Caco-2 (cell line): ENCODE data around the gene LMO7. TPM values are rescaled to one million over a fixed set of nuclear protein-coding genes. Genes with fewer than 3 reads are reported as not detected.

Experiments used
- BruUV-seq: library from RNA; stranded (reverse); fragments of 400-500 nt; replicated peaks from 2 replicates; lab custom pipeline; 2021; lab: Mats Ljungman, UMichigan
- CTCF ChIA-PET: fragments of 300-600 bp; sonication (Branson Sonifier 250); formaldehyde crosslinking; loops from one replicate; lab custom pipeline; 2022; ENCODE audit warnings: antibody characterized with exemption; lab: Charles Lee
- POLR2A ChIA-PET: fragments of 300-600 bp; sonication (Branson Sonifier 250); formaldehyde crosslinking; loops from one replicate; lab custom pipeline; 2022; ENCODE audit warnings: antibody characterized with exemption; lab: Charles Lee
- DNase-seq, 2 experiments: peaks; one replicate each; pipeline versions ENCODE4 v3.0.0 to v3.0.0-alpha.2; 2020 to 2022
- H3K27me3 ChIP-seq: replicated peaks from 2 replicates; pipeline ENCODE4 v1.6.0; 2011; ENCODE audit warnings: low read length; ENCODE audit not compliant: control insufficient read depth, insufficient read depth
- H3K36me3 ChIP-seq: 2 replicates; pipeline ENCODE4 v1.5.1; 2011; ENCODE audit warnings: low read length; ENCODE audit not compliant: control insufficient read depth, insufficient read depth
- H3K4me1 ChIP-seq: fragments of 250-450 bp; sonication (Bioruptor Pico); 2 replicates; pipeline ENCODE4 v1.5.1; 2020; ENCODE audit warnings: mild to moderate bottlenecking
- H3K4me3 ChIP-seq: 2 replicates; pipeline ENCODE4 v1.5.1; 2011; ENCODE audit warnings: low read depth, mild to moderate bottlenecking, control low read depth, low read length
- H3K9me3 ChIP-seq: fragments of 250-450 bp; sonication (Bioruptor Pico); 2 replicates; pipeline ENCODE4 v1.5.1; 2020; ENCODE audit warnings: mild to moderate bottlenecking, moderate library complexity
- H3K27ac Mint-ChIP-seq: one replicate; pipeline ENCODE4 v1.8.0; 2022; ENCODE audit warnings: mixed read lengths; ENCODE audit not compliant: unreplicated experiment
- H3K27me3 Mint-ChIP-seq: one replicate; pipeline ENCODE4 v1.8.0; 2022; ENCODE audit warnings: mixed read lengths; ENCODE audit not compliant: insufficient read depth, unreplicated experiment
- H3K36me3 Mint-ChIP-seq: one replicate; pipeline ENCODE4 v1.8.0; 2022; ENCODE audit warnings: mild to moderate bottlenecking, mixed read lengths; ENCODE audit not compliant: insufficient read depth, unreplicated experiment
- H3K4me1 Mint-ChIP-seq: one replicate; pipeline ENCODE4 v1.8.0; 2022; ENCODE audit warnings: low read depth, mixed read lengths; ENCODE audit not compliant: unreplicated experiment
- H3K4me3 Mint-ChIP-seq: one replicate; pipeline ENCODE4 v1.8.0; 2022; ENCODE audit warnings: mild to moderate bottlenecking, moderate library complexity, mixed read lengths; ENCODE audit not compliant: unreplicated experiment
- H3K9me3 Mint-ChIP-seq: one replicate; pipeline ENCODE4 v1.8.0; 2022; ENCODE audit warnings: mixed read lengths; ENCODE audit not compliant: unreplicated experiment
- intact Hi-C: fragments of 100-400 bp; cut with micrococcal nuclease; formaldehyde crosslinking; loops from one replicate; pipeline ENCODE4 v1.10.0; 2022; ENCODE audit not compliant: unreplicated experiment
- total RNA-seq: library from RNA; stranded (reverse); gene quantifications from 2 replicates; pipeline ENCODE4 v1.2.3, GENCODE V29; 2022
- TF ChIP-seq, protein P1 (sequence below), 2 experiments: fragments of 200-600 bp in 1 of 2; IDR thresholded peaks; 1 replicate in 1 of 2; 2 replicates in 1 of 2; pipeline versions ENCODE4 v1.5.1 to v1.8.0; 2011 to 2022; ENCODE audit warnings: antibody characterized with exemption in 1 of 2, control low read depth in 1 of 2, inconsistent platforms in 1 of 2, low read depth in 1 of 2, low read length in 1 of 2, mild to moderate bottlenecking in 1 of 2, moderate library complexity in 1 of 2; ENCODE audit not compliant: insufficient read depth in 1 of 2, severe bottlenecking in 1 of 2, unreplicated experiment in 1 of 2

Gene LMO7
- total RNA-seq, 1 experiment from 2014 or later: 209 TPM

DNA sequence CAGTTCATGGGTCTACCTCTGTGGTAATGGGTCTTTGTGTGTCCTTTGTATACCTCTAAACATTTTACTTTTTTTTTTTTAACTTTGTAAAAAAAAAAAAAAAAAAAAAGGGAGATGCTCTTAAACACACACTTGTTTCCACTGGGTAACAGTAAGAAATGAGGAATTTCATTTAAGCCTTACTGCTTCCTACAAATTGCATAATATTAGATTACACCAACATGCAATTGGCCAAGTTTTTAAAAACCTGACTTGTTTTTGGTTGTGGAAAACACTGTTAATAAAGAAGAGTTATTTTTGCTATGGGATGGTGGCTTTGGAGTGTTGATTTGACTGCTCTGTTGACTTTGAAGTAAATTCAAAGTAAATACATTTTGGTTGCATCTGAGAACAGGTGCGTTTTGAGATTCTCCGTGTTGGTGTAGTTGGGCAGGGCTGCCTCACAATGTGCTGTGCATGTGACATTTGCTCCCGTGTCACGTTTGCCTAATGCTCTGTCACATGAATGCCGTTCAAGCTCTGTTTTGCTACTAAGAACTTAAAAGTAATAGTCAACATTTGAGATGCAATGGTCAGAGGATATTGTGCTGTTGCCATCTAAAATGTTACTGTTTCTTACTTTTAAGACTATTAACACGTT is 202.4 kb downstream of the LMO7 start:
- peaks cover 90% of the 10 kb centered on the region for H3K36me3 Mint-ChIP-seq
- H3K4me3 Mint-ChIP-seq: no peak overlapping the region
- Histone ChIP-seq H3K9me3 (no peaks in the 10 kb centered on the region), H3K4me3 (no peak overlapping the region), H3K27me3 (no peaks in the 10 kb centered on the region), H3K4me1 (no peaks in the 10 kb centered on the region), H3K36me3 (peaks cover 6% of the 10 kb centered on the region)
- DNase-seq: no peak
- H3K27me3 Mint-ChIP-seq: no peaks in the 10 kb centered on the region
- H3K9me3 Mint-ChIP-seq: peaks cover 20% of the 10 kb centered on the region
- BruUV-seq: no TSS peak
- TF ChIP-seq, protein P1, sequence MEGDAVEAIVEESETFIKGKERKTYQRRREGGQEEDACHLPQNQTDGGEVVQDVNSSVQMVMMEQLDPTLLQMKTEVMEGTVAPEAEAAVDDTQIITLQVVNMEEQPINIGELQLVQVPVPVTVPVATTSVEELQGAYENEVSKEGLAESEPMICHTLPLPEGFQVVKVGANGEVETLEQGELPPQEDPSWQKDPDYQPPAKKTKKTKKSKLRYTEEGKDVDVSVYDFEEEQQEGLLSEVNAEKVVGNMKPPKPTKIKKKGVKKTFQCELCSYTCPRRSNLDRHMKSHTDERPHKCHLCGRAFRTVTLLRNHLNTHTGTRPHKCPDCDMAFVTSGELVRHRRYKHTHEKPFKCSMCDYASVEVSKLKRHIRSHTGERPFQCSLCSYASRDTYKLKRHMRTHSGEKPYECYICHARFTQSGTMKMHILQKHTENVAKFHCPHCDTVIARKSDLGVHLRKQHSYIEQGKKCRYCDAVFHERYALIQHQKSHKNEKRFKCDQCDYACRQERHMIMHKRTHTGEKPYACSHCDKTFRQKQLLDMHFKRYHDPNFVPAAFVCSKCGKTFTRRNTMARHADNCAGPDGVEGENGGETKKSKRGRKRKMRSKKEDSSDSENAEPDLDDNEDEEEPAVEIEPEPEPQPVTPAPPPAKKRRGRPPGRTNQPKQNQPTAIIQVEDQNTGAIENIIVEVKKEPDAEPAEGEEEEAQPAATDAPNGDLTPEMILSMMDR (IDR thresholded peaks at IDR 0.05; ENCODE audit: insufficient read depth in 1 of 2, low read depth in 1 of 2, low read length in 1 of 2, severe bottlenecking in 1 of 2, unreplicated experiment in 1 of 2): no peak
- ChIA-PET POLR2A (no interaction called here), CTCF (no interaction called here)
- intact Hi-C loops: loop anchor here (10.0 kb wide), 1 partner anchor 274 kb away; no protein-coding TSS in a partner anchor
- no peaks in the 10 kb centered on the region for H3K4me1 Mint-ChIP-seq
- no peak overlapping the region for H3K27ac Mint-ChIP-seq

DNA sequence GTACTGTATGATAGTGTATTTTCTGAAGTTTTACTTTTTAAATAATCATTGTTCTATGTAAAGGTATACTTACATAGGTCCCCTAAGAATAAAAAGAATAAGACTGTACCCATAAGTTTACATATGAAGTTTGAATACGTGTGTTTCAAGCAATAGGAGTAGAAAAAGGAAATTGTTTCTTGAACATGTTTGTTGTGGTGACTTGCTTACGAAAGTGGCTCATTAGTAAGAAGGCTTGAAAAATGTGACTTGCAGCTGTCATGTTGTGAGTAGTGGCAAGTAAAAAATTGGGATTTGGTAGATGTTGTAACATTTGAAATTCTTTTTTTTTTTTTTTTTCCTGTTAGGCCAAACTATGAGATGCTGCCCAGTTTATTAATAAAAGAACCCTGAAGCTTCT is 203.3 kb downstream of the LMO7 start:
- peaks cover 6% of the 10 kb centered on the region for H3K36me3 ChIP-seq
- no peak for DNase-seq
- H3K9me3 ChIP-seq: no peaks in the 10 kb centered on the region
- H3K4me3 ChIP-seq: no peak overlapping the region
- TF ChIP-seq, protein P1 (IDR thresholded peaks at IDR 0.05; ENCODE audit: insufficient read depth in 1 of 2, low read depth in 1 of 2, low read length in 1 of 2, severe bottlenecking in 1 of 2, unreplicated experiment in 1 of 2): no peak
- ChIA-PET CTCF (no interaction called here), POLR2A (no interaction called here)
- no peaks in the 10 kb centered on the region for H3K4me1 Mint-ChIP-seq
- H3K27me3 Mint-ChIP-seq: no peaks in the 10 kb centered on the region
- H3K4me3 Mint-ChIP-seq: no peak overlapping the region
- H3K36me3 Mint-ChIP-seq: peaks cover 91% of the 10 kb centered on the region
- H3K27me3 ChIP-seq: no peaks in the 10 kb centered on the region
- H3K27ac Mint-ChIP-seq: no peak overlapping the region
- H3K9me3 Mint-ChIP-seq: peaks cover 20% of the 10 kb centered on the region
- intact Hi-C loops: loop anchor here (10.0 kb wide), 1 partner anchor 275 kb away; no protein-coding TSS in a partner anchor
- BruUV-seq: no TSS peak
- no peaks in the 10 kb centered on the region for H3K4me1 ChIP-seq

DNA sequence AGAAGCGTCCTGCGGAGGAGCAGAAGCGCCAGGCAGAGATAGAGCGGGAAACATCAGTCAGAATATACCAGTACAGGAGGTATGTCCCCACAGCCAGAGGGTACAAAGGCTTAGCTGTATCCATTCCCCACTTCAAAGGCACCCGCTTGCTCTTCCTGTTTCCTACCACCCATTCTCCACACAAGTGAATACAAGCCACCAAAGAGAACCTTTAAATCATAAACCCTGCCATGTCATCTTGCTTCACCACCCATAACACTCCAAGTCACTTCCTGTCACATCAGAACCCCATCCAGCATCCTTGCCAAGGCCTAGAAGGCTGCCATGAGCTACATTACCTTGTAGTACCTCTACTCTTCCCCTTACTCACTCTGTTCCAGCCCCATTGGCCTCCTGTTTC is 205.8 kb downstream of the LMO7 start:
- Mint-ChIP-seq H3K27me3 (no peaks in the 10 kb centered on the region), H3K9me3 (peaks cover 20% of the 10 kb centered on the region), H3K27ac (no peak overlapping the region), H3K4me3 (no peak overlapping the region), H3K36me3 (peaks cover 92% of the 10 kb centered on the region), H3K4me1 (no peaks in the 10 kb centered on the region)
- DNase-seq: no peak
- ChIA-PET POLR2A (no interaction called here), CTCF (interaction anchor here (0.7 kb wide), 1 partner anchor 52 kb away, joined by 3 read pairs; no protein-coding TSS in a partner anchor)
- TF ChIP-seq, protein P1 (IDR thresholded peaks at IDR 0.05; ENCODE audit: insufficient read depth in 1 of 2, low read depth in 1 of 2, low read length in 1 of 2, severe bottlenecking in 1 of 2, unreplicated experiment in 1 of 2): no peak
- intact Hi-C loops: no loop called here
- Histone ChIP-seq H3K4me1 (no peaks in the 10 kb centered on the region), H3K27me3 (no peaks in the 10 kb centered on the region), H3K9me3 (no peaks in the 10 kb centered on the region), H3K4me3 (no peak overlapping the region), H3K36me3 (peaks cover 10% of the 10 kb centered on the region)
- no TSS peak for BruUV-seq
